Stimulated activated CD4-positive, alpha-beta T cell treated with anti-CD3 and anti-CD28 coated beads, TNF-alpha, amount 100 ng/mL, for 4 hours (primary cell): Measurements from ENCODE around the gene PPOX.

Experiments used
- DNase-seq, 3 experiments: peaks; one replicate each; pipeline ENCODE4 v3.0.0-alpha.2; 2020; ENCODE audit warnings: low read depth in 3 of 3

Gene PPOX

DNA sequence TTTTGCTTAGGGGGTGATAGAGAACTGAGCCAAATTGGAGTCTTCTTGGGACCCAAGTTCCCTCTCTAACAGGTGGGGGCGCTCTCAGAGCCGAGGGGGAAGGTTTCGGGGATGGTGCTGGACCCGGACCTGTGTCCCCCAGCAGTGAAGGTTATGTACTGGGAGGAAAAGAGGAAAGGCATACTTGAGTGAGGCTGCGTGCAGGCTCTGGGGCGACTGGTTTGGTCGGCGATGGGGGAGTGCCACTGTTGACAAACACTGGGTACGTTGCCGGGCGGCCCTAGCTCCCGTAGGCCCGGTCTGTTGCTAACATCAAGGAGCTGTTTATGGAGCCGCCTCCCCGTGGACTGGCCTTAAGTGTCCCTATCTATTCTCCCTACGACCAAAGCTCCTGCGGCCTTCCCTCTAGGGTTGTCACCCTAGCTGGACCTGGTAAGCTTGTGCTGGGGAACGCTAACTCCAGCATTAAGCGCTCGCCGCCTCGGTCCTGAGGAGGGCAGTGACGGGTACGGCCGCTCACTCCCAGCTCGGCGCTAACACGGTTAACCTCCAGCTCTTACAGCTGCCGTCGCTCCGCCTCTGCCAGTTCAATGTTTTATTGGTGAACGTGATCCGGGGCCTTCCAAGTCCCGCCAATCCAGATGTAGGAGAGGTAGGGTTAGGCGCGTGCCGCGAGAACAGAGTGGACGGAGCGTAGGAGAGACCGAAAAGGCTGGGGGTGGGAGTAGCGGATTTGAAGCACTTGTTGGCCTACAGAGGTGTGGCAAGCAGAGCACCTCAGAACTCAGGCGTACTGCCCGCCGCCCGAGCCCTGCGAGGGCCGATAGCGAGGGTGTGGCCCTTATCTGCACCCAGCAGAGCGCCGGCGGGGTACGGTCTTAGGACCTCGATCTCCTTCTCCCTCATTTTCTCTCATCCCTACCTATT, at the start of gene PPOX:
Gene PPOX (plus strand): TSS at position 685 of the 927 bp plus-strand sequence. CDS start 422 bp downstream, outside the sequence.
- DNase-seq = peak; percentile 65 to 82 (median 77)

DNA sequence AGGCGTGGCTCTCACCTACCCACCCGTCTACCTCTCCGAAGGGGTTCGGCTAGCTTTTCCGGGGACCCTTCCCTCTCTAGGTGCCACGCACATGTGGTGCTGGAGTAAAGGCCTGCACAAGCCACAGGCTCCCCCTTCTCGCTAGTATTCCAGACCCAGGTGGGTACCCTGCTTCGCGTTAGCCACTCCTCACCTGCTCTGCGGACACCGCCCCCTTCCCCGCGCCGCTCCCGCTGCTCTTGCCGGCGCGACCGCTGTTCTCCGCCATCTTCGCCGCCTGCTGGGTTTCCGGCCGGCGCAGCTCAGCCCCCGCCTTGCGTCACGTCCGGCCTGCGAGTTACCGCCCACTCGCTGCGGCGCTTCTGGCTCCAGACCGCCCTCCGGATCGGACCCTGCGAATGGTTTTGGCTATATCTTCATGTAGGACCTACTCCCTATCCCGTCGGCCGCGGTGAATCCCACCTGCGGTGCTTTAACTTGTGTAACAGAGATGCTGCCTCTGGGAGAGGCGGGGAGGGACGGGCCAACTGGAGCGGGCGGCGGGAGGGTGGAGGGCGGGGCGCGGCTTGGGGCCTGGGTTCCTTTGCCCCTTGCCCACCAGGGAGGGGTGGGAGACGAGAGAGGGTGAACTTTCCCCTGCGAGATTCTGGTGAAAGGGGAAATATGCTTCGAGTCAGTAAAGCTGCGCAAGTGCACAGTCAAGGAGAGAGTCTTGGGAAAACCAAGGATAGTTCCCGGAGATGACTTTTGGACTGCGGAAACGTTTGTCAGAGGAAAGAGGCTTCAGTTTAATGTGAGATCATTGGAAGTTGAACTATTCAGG, 48.3 kb upstream of the PPOX start, which contains the start of the genes NIT1 and PFDN2:
Gene NIT1 (plus strand): TSS at position 347 of the 823 bp plus-strand sequence. CDS start 72 bp downstream, at position 419.
Gene PFDN2 (minus strand): TSS at position 279 of the 823 bp plus-strand sequence. CDS start 11 bp downstream, at position 268.
- peak; percentile 68 to 79 (median 77) for DNase-seq

DNA sequence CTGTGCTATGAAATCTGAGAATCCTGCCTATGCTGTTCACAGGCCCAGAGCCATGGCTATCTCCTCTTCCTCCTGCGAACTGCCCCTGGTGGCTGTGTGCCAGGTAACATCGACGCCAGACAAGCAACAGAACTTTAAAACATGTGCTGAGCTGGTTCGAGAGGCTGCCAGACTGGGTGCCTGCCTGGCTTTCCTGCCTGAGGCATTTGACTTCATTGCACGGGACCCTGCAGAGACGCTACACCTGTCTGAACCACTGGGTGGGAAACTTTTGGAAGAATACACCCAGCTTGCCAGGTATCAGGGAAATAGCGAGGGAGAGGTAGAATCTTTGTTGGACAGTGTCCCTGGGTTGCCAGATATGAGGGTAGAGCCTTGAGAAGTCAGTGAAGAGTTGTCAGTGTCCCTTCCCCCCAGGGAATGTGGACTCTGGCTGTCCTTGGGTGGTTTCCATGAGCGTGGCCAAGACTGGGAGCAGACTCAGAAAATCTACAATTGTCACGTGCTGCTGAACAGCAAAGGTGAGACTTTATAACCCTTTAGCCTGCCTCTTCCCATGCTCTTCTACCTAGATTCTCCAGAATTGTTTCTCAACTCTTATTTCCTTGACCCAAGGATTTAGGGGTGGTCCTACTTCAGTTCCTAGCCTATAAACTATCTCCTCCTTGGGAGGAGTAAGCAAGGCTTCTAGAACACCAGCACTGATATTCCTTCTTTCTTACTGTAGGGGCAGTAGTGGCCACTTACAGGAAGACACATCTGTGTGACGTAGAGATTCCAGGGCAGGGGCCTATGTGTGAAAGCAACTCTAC, 46.9 kb upstream of the PPOX start:
- DNase-seq = peak in 2 of 3 experiments; percentile 32 to 48

DNA sequence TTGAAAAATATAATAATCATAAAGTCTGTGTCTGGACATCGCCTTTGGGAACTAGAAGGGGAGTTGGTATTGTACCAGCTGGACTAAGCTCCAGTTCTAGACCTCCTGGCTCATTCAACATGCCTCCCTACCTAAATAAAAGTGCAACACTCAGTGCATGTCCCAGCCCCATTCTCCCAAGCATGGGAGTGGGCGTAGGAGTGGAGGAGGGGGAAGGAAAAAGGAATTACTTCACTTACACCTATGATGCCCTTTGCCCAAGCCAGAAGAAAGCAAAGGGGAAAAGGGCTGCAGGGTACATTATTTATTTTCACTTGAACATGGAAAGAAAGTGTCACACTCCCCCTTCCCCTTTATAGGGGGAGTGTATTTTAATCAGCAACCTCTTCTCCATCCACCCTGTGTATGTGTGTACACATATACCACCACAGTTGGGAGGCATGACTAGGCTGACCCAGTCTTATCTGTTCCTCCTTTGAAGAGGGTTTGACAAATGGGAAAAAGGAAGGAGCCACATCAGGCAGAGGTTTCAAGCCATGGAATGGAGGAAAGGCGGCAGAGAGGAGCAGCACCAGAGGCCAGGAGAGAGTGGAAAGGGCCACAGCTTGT, 45.1 kb upstream of the PPOX start:
- DNase-seq = no peak

DNA sequence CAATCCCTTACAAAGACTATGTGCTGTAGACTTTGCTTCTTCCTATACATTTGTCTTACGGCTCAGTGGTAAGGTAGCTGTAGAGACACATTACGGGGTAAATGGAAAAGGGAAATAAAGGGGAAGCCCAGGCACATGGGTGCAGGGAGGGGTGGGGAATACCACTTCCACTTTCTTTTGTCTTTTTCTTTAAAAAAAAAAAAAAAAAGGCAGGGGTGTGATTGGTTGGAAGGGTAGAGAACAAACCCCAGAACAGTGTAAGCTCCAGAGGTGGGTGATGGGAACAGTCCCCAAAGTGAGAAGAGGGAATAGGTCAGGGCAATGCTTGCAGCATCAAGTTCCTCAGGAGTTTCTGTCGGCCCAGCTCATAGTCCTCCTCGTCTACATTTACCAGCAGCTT, 44.4 kb upstream of the PPOX start:
- no peak for DNase-seq

DNA sequence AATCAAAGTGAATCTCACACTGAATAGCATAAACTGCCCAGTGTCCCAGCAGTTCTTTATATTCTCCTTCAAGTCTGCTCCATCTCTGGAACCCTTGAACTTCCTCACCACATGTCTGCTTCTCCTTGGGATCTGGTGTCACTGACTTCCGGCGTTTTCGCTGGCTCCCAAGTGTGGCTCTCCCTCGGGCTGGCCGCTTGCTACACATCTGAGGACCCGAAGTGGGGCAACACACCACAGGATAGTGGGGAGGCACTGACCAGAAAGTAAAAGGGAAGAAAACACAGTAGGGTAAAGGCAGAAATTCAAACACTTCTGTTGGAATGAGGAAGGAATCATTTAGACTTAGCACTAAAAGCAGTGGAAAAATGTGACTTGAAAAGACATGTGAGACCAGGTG, 43.3 kb upstream of the PPOX start:
- DNase-seq = no peak

DNA sequence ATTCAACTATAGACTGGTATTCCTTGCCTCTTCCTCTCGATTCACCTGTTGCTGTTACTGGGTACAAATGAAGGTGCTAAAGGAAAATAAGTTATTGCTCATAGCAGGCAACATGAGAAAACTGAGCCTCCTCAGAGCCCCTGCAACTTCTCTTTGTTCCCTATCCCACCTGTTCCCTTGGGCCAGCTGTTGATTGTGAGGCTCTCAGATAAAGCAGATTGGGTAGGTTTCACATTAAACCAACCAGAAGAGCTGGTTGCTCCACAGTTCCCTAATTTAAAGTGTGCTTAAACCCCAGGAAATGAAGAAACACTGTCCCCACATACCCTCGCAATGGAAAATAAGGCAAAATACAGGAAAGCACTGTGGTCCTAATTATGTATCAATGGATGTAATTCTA, 38.6 kb upstream of the PPOX start:
- no peak for DNase-seq

DNA sequence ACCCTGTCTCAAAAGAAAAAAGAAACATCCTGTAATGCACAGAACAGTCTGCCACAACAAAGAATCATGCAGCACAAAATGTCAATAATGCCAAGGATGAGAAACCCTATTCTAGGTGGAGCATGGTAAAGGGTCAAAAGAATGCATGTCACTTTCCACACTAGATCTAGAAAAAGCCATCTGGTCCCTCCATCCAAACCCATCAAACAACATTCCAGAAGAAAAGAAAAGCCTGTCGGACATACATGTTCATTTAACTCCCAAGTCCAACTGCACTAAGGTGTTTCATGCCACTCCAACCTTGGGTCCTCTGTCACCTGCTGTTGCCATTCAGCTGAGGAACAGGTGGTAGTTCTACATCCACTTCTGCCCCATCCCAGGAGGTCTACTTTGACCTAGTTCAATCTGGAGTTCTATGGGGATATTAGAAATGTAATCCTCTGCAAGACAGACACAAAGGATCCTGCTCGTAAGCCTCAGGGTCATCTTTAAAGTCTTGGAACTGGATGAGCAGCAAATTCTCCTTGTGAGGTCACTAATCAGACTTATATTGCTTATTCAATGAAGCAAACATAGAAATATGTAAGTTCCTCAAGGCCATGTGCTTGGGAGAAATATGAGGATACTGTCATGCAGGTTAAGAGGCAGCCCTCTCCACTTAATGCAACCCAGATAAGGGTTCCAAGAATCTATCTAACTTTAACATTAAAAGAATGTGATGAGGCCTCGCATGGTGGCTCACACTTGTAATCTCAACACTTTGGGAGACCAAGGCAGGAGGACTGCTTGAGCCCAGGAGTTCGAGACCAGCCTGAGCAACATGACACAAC, 37.4 kb upstream of the PPOX start:
- no peak for DNase-seq

DNA sequence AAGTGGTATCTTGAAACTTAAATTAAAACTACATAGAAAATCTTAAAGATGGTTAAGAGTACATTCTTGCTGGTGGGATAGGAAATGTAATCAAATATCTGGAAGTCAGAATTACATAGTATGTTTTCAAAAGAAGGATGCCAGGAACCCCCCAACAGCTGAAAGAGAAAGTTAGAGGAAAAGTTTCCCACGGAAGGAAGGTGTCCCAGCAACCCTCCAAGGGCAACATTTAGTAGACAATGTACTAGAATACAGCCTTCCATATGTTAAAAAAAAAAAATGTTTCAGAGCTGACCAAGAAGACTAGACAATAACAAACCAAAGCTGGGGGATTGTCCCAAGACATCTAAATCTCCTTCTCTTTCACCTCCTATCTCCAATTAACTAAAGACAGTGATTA, 36.0 kb upstream of the PPOX start:
- DNase-seq = no peak

DNA sequence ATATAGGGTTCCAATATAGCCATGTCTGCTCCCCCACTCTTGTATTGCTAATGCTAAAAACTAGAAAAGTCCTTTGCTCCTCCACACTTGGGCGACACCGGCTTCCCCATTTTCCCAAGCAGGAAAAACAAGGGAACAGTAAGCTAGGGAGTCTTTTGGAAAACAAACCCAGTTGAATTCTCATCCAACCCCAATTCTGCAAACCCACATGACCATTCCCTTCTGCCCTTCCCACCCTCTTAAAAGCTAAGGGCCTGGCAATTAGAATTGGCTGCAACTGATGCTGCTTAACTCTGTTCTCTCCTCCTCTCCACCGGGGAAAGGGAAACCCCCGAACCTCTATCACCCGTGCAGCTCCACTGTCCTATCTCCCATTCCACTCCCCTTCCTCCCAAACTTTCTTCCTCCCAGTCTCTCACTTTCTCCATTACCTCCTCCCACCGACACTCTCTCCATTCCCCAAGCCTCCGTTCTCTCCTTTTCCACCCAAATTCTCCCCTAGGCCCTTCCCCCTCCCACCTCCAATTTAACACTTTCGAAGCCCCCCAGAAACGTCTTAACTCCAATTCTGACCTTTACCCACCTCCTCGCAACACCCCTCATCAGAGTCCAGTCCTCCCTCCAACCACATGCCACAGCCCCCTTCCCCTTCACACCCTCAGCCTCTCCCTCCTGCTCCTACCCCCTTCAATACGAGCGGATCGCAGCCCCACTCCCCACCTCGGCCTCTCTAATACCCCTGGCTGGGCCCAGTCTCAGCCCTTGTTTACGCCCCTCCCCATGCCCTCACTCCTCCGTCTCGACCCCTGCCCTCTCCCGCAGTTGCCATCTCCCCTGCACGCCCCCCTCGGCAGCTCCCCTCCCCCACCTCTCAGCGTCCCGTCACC, 34.5 kb upstream of the PPOX start:
- DNase-seq = peak in 1 of 3 experiments; percentile 32

DNA sequence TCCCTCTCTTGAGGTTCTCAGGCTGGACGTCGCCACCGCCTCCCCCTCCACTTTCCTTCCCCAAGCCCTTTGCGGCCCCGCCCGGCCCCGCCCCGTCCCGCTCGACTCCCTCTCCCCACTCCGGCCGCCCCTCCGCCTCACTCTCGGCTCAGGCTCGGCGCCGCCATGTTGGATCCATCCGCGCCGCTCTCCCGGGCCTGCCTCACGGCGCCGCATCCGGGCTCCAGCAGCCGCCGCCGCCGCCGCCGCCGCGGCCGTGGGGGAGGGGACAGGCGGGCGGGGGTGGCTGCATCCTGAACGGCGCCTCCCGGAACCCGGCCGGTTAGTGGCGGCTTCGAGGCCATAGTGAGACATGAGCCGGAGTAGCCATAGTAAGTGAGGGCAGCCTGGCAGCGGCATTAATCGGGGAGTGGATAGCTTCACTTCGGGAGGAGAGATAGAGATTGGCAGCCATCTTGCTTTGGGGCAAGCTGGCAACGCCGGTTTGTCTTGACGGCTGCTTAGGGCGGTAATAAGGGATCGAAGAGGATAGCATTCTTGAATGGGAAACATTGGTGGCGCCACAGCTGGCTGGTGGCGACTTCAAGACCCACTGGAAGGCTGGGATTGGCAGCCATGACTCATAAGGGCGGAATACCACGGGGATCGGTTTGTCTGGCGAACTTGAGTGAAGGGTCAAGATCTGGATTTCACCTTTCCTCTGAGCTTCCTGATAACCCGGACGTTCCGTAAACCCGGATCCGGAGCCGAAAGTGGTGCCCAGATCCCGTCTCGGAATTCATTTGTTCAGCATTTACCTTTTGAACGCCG, 33.6 kb upstream of the PPOX start, which contains the start of gene DEDD:
Gene DEDD (minus strand): TSS at position 258 of the 810 bp plus-strand sequence. CDS start 8,205 bp downstream, outside the sequence.
- peak; percentile 80 to 87 (median 82) for DNase-seq

DNA sequence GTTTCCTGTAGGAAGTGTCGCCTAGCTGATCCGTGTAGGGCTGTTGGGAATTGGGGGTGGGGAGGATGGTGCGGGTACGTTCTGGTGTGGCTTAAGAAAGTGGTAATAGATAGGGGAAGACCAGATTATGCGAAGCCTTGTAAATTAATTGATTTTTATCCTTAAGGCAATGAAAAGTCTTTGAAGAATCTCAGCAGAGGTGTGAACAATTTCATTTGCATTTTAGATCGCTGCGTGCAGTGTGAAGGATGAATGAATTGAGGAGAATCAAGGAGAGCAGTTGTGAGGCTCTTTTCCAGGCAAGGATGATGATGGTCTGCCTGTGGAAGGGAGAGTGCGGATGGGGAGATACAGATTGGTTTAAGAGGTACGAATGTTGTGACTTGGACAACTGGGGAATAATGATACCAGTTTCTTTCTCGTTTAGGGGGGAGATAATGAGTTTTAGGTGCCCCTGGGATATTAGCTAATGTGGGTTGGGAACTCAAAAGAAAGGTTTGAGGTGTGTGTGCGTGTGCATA, 32.9 kb upstream of the PPOX start:
- no peak for DNase-seq

DNA sequence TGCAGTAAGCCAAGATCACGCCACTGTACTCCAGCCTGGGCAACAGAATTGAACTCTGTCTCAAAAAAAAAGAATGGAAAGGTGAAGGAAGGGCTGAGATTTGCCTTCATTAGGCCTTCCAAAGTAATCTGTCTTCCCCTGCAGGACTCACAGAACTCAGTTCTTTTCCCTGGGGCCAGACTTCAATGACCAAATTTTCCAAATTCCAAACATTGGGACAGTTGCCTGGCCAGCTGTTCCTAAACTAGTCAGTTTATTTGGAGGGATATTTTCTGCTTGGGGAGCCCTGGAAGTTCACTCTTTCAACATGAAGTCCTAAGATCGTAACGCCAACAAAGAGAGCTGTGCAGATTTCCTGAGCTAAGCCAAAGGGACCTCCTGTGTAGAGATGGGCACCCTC, 28.3 kb upstream of the PPOX start:
- no peak for DNase-seq

DNA sequence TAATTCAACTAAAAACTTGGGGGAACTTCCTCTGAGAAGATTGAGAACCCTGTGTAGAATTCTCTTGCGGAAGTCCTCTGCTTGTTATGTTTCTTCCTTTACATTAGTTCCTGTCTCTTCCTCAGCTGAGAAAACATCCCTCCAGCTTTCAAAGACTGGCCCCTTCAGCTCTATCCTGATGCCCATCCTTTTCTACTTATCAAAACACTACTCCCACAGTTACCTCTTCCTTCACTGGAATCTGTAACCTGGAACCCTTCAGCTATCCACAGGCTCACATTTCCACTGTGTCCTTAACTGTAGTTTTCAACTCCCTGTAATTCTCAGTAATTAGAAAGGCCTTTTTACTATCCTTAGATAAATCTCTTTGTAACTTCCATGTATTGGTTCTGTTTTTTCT, 27.8 kb upstream of the PPOX start:
- no peak for DNase-seq

DNA sequence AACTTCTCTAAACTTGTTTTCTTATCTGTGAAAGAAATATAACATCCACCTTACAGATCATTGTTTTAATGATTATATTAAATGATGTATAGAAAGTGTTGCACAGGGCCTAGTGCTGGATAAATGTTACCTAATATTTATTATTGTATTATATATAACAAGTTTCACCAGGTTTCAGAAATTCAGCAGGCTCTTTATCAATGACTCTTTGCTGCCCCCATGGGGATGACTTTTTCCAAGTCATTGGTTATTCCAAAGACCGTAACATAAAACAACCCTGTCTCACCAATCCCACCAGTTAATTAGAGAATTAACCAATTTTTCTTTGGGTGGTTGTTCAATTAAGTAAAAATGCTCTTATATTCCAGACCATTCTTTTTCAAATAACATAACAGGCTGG, 26.5 kb upstream of the PPOX start:
- DNase-seq = peak in 1 of 3 experiments; percentile 34

DNA sequence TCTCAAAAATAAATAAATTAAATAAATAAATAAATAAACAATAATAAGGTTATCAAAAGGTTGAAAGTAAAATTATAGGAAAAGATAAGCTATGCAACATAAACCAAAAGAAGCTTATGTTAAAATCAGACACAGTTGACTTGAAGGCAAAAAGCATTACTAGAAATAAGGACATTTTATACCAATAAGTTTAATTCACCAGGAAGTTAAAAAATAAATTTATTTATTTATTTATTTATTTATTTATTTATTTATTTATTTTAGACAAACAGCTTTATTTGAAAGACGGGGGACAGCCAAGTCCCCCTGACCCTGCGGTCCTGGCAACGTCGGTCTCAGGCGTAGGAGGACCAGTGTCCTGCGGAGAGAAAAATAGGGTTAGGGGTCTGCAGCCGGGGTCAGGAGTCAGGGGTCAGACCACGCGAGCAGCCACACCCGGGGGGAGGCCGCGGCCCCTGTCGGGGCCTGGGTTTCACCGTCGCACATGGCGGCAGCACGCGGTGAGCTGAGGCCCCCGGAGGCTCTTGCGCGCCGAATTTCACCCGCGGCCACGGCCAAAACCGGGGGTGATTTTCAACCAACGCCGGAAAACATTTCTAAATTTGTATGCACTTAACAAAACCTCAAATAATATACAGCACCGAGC, 25.3 kb upstream of the PPOX start:
- no peak for DNase-seq

DNA sequence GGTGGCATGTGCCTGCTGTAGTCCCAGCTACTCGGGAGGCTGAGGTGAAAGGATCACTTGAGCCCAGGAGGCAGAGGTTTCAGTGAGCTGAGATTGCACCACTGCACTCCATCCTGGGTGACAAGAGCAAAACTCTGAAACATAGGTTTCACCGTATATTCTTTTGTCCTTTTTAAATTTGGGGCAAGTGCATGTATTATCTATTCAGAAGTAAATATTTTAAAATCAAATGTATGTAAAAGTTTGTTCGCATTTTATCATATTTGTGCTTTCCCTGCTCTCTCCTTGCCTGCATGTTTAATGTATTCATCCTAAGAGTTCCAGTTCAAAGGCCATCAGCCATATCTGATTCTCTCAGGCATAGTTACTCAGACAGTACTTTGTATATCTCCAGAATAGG, 20.4 kb upstream of the PPOX start:
- no peak for DNase-seq
